Ovary (tissue), 3 donors: ENCODE data around the gene SGMS2.

Experiments used
- CTCF ChIP-seq, 3 donors: fragments of 450-650 bp in 2 of 3; fragments of 200-600 bp in 1 of 3; IDR thresholded peaks; one replicate each; pipeline versions ENCODE4 v1.5.1 to v1.8.0; 2016 to 2022; ENCODE audit warnings: antibody characterized with exemption in 3 of 3, mild to moderate bottlenecking in 1 of 3
- POLR2A ChIP-seq: fragments of 450-650 bp; IDR thresholded peaks from one replicate; pipeline ENCODE4 v1.6.1; 2017; ENCODE audit warnings: antibody characterized with exemption, mild to moderate bottlenecking, moderate library complexity
- donor health status: DM: no; HTN: no; CAD: no.

- TF ChIP-seq CTCF (IDR thresholded peaks at IDR 0.05) (no peak), POLR2A (no peak)
Measured at GRCh38 chr4:107778784-107779530, 45.8 kb upstream of the SGMS2 start.
